Measurements from ENCODE around the gene CIAO2A. TPM values are rescaled to one million over a fixed set of nuclear protein-coding genes. Genes with fewer than 3 reads are reported as not detected.

Gene CIAO2A
- total and polyA plus RNA-seq, 2 donors (not counting 3 experiments of a cell fraction or from before 2014, with no cell fraction given), result 37.1 to 55.3 TPM

DNA sequence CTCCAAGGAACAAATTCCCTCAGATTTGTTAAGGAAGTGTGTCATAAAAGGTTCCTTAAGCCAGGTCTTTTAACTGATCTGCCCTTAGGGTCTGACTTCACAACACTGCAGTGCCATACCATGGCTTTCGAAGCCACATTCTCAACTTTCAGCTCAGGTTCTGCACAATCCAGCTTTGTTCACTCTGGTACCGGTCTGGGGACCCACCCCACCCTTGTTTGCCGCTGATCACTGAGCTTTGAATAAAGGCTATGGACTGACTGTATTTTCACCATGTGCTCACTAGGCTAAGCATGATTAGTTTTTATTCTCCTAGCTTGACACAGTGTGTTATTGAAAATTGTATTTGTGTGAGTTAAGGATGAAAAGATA is 18.0 kb upstream of the CIAO2A start:
- Histone ChIP-seq H3K36me3 (ENCODE audit: control insufficient read depth in 2 of 2, extremely low read depth in 1 of 2, insufficient read depth in 2 of 2, low read length in 2 of 2) (peaks cover 9 to 27% of the 10 kb centered on the region in 2 experiments), H3K9me1 (replicated peaks; ENCODE audit: control insufficient read depth, extremely low read depth, insufficient read depth, low read length) (peaks cover 3% of the 10 kb centered on the region), H3K27ac (ENCODE audit: insufficient read depth, low read depth, low read length) (no peak overlapping the region), H4K20me1 (replicated peaks; ENCODE audit: control insufficient read depth, extremely low read depth, insufficient read depth, low read length) (peaks cover 2% of the 10 kb centered on the region), H2AFZ (ENCODE audit: low read depth, low read length) (no peak overlapping the region), H3K9ac (replicated peaks; ENCODE audit: extremely low read depth, insufficient read depth, low read length) (no peak overlapping the region), H3K4me2 (ENCODE audit: insufficient read depth, low read length) (no peak overlapping the region), H3K79me2 (ENCODE audit: control insufficient read depth, insufficient read depth, low read length) (peaks cover 47% of the 10 kb centered on the region), H3K27me3 (ENCODE audit: control insufficient read depth in 2 of 2, insufficient read depth in 2 of 2, low read length in 2 of 2) (no peaks in the 10 kb centered on the region), H3K4me3 (replicated peaks in 1 of 3; ENCODE audit: insufficient read depth in 1 of 3, low read depth in 1 of 3, low read length in 3 of 3) (no peak overlapping the region), H3K4me1 (ENCODE audit: control insufficient read depth, extremely low read depth, insufficient read depth, low read length) (peaks cover 15% of the 10 kb centered on the region), H3K9me3 (replicated peaks; ENCODE audit: control insufficient read depth, insufficient read depth, low read length) (no peaks in the 10 kb centered on the region)
- intact Hi-C loops (cut with micrococcal nuclease), result no loop called here
- no peak for TF ChIP-seq JUN (IDR thresholded peaks at IDR 0.05; ENCODE audit: borderline replicate concordance, insufficient read depth, insufficient read length, low read depth)
- no peak for TF ChIP-seq FOS (IDR thresholded peaks at IDR 0.05; ENCODE audit: borderline replicate concordance, insufficient read depth, low read length)
- no peak for TF ChIP-seq MYC (IDR thresholded peaks at IDR 0.05; ENCODE audit: low read depth, low read length)
- no peak for TF ChIP-seq CTCF (IDR thresholded peaks at IDR 0.05; ENCODE audit: extremely low read depth in 1 of 2, insufficient read depth in 1 of 2, low read depth in 1 of 2, low read length in 2 of 2)
- no peak for TF ChIP-seq EZH2 (IDR thresholded peaks at IDR 0.05; ENCODE audit: borderline replicate concordance, low read depth, low read length, severe bottlenecking)
- TF ChIP-seq POLR2A (IDR thresholded peaks at IDR 0.05; ENCODE audit: low read depth, low read length), result no peak
- no peak for TF ChIP-seq POLR2AphosphoS5 (IDR thresholded peaks at IDR 0.05; ENCODE audit: insufficient read depth, low read depth, low read length)
- TF ChIP-seq, protein P1, sequence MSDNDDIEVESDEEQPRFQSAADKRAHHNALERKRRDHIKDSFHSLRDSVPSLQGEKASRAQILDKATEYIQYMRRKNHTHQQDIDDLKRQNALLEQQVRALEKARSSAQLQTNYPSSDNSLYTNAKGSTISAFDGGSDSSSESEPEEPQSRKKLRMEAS (IDR thresholded peaks at IDR 0.05; ENCODE audit: insufficient read depth, insufficient read length), result no peak
- no peak for TF ChIP-seq GATA2 (IDR thresholded peaks at IDR 0.05; ENCODE audit: insufficient read depth, insufficient read length, low read depth, low read length)
- BruUV-seq (replicated peaks), result no TSS peak
- FAIRE-seq, result peak; percentile 24
- dilution Hi-C loops (cut with MboI; ENCODE audit: extremely low pct_ligation_motif_present, low sequenced_read_pairs), result no loop called here
- ChIA-PET CTCF (interaction anchor here (1.6 to 1.9 kb wide), 2 partner anchors 18 to 42 kb away, joined by 4 to 8 read pairs; partner anchors contain the start of gene CIAO2A), POLR2A (no interaction called here)
- DNase-seq (ENCODE audit: low read depth, low spot score), result no peak
